HEK293 (cell line): Measurements from ENCODE around the gene FOXD1.
A peak's percentile ranks its signal among the peaks of the same experiment; 100 is the strongest.
"Not testable (repeated sequence)": the region's sequence is repeated elsewhere in the genome, so short reads cannot be mapped to it uniquely, and the experiment has no call there.

Experiments used
- CTCF ChIA-PET: fragments of 350-600 bp; formaldehyde crosslinking; extraction: SDS; loops from one replicate; lab custom pipeline; 2021; ENCODE audit warnings: antibody characterized with exemption; lab: Yijun Ruan, JAX
- POLR2A ChIA-PET: fragments of 300-600 bp; formaldehyde crosslinking; extraction: SDS; loops from one replicate; lab custom pipeline; 2020; ENCODE audit warnings: antibody characterized with exemption, inconsistent platforms; lab: Yijun Ruan, JAX
- H3K27ac ChIP-seq: fragments of 200-500 bp; sonication (Bioruptor generic); 2 replicates; pipeline ENCODE4 v1.5.1; 2014; ENCODE audit warnings: low read depth, low read length, control low read depth, inconsistent platforms; ENCODE audit errors: extremely low read depth
- H3K36me3 ChIP-seq, 2 experiments: fragments of 200-500 bp in 1 of 2; sonication (Bioruptor generic) in 1 of 2; 1 replicate in 1 of 2; 2 replicates in 1 of 2; pipeline ENCODE4 v1.5.1; 2014 to 2017; ENCODE audit warnings: inconsistent platforms in 2 of 2, low read length in 2 of 2; ENCODE audit not compliant: control insufficient read depth in 2 of 2, insufficient read depth in 1 of 2
- H3K4me1 ChIP-seq: fragments of 200-500 bp; sonication (Bioruptor generic); 2 replicates; pipeline ENCODE4 v1.5.1; 2014; ENCODE audit warnings: mild to moderate bottlenecking, low read length, inconsistent platforms; ENCODE audit not compliant: control insufficient read depth, insufficient read depth
- H3K4me3 ChIP-seq: 2 replicates; pipeline ENCODE4 v1.5.1; 2011; ENCODE audit warnings: low read depth, mild to moderate bottlenecking, control low read depth, low read length, moderate library complexity
- H3K9me3 ChIP-seq: fragments of 200-500 bp; sonication (Bioruptor generic); 2 replicates; pipeline ENCODE4 v1.5.1; 2014; ENCODE audit warnings: low read depth, low read length, inconsistent platforms; ENCODE audit not compliant: control insufficient read depth, insufficient read depth
- IKZF3 ChIP-seq: fragments of 450-650 bp; IDR thresholded peaks from 2 replicates; pipeline ENCODE4 v1.5.0; 2018; ENCODE audit warnings: missing biosample characterization, mild to moderate bottlenecking, missing genetic modification characterization, moderate library complexity
- ZNF10 ChIP-seq: fragments of 450-650 bp; formaldehyde crosslinking; IDR thresholded peaks from 2 replicates; pipeline ENCODE4 v1.5.1; 2017; ENCODE audit warnings: missing biosample characterization, missing genetic modification characterization
- ZNF146 ChIP-seq: fragments of 450-650 bp; formaldehyde crosslinking; IDR thresholded peaks from 2 replicates; pipeline ENCODE4 v1.5.1; 2016; ENCODE audit warnings: missing biosample characterization, missing genetic modification characterization
- ZNF37A ChIP-seq: fragments of 450-650 bp; IDR thresholded peaks from 2 replicates; pipeline ENCODE4 v1.5.1; 2018; ENCODE audit warnings: missing biosample characterization, missing genetic modification characterization
- ZNF529 ChIP-seq: fragments of 450-650 bp; formaldehyde crosslinking; IDR thresholded peaks from 2 replicates; pipeline ENCODE4 v1.5.1; 2017; ENCODE audit warnings: missing genetic modification characterization, missing biosample characterization; ENCODE audit not compliant: insufficient replicate concordance
- ZNF544 ChIP-seq: fragments of 450-650 bp; formaldehyde crosslinking; IDR thresholded peaks from 2 replicates; pipeline ENCODE4 v1.5.0; 2017; ENCODE audit warnings: missing biosample characterization, missing genetic modification characterization
- ZNF600 ChIP-seq: fragments of 450-650 bp; formaldehyde crosslinking; IDR thresholded peaks from 2 replicates; pipeline ENCODE4 v1.5.1; 2016; ENCODE audit warnings: missing biosample characterization, missing genetic modification characterization
- TF ChIP-seq, protein P1 (sequence below): fragments of 450-650 bp; formaldehyde crosslinking; IDR thresholded peaks from 2 replicates; pipeline ENCODE4 v1.5.1; 2016; ENCODE audit warnings: missing biosample characterization, missing genetic modification characterization
- TF ChIP-seq, protein P2 (sequence below): fragments of 450-650 bp; formaldehyde crosslinking; IDR thresholded peaks from 2 replicates; pipeline ENCODE4 v1.5.1; 2016; ENCODE audit warnings: missing biosample characterization, missing genetic modification characterization
- TF ChIP-seq, protein P3 (sequence below): fragments of 450-650 bp; formaldehyde crosslinking; IDR thresholded peaks from 2 replicates; pipeline ENCODE4 v1.5.1; 2016; ENCODE audit warnings: missing biosample characterization, missing genetic modification characterization
- TF ChIP-seq, protein P4 (sequence below): fragments of 450-650 bp; formaldehyde crosslinking; IDR thresholded peaks from 2 replicates; pipeline ENCODE4 v1.5.1; 2016; ENCODE audit warnings: missing biosample characterization, missing genetic modification characterization
- TF ChIP-seq, protein P5 (sequence below): fragments of 450-650 bp; formaldehyde crosslinking; IDR thresholded peaks from 2 replicates; pipeline ENCODE4 v1.5.1; 2016; ENCODE audit warnings: missing biosample characterization, missing genetic modification characterization
- TF ChIP-seq, protein P6 (sequence below): fragments of 450-650 bp; formaldehyde crosslinking; IDR thresholded peaks from 2 replicates; pipeline ENCODE4 v1.5.1; 2017; ENCODE audit warnings: missing biosample characterization, missing genetic modification characterization

Gene FOXD1

DNA sequence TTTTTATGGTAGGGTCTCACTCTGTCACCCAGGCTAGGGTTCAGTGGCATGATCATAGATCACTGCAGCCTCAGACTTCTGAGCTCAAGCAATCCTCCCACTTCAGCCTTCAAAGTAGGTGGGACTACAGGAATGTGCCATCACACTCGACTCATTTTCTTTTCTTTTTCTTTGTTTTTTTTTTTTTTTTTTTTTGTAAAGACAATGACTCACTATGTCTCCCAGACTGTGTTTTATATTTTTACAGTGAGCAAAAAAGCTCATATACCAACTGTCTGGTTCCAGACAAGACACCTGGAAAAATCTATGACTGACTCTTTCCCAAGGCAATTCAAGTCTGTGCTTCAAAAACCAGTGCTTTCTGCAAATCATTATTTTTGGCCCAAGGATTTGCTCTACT lies 10.8 kb upstream of the FOXD1 start (continued):
- TF ChIP-seq ZNF37A (tag by site-specific recombination) = no peak

DNA sequence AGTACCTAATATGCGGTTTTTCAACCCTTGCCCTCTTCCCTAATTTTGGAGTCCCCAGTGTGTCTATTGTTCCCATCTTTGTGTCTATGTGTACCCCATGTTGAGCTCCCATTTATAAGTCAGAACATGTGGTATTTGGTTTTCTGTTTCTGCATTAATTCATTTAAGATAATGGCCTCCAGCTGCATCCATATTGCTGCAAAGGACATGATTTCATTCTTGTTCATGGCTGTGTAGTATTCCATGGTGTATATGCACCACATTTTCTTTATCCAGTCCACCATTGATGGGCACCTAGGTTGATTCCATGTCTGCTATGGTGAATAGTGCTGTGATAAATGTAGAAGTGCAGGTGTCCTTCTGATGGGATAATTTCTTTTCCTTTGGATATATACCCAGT lies 7.9 kb upstream of the FOXD1 start:
- TF ChIP-seq, protein P1, sequence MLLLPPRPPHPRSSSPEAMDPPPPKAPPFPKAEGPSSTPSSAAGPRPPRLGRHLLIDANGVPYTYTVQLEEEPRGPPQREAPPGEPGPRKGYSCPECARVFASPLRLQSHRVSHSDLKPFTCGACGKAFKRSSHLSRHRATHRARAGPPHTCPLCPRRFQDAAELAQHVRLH (tag by site-specific recombination) = peak; percentile 63; the same call in 1 of the 2 replicates
- TF ChIP-seq ZNF146 = peak; percentile 98
- TF ChIP-seq, protein P2, sequence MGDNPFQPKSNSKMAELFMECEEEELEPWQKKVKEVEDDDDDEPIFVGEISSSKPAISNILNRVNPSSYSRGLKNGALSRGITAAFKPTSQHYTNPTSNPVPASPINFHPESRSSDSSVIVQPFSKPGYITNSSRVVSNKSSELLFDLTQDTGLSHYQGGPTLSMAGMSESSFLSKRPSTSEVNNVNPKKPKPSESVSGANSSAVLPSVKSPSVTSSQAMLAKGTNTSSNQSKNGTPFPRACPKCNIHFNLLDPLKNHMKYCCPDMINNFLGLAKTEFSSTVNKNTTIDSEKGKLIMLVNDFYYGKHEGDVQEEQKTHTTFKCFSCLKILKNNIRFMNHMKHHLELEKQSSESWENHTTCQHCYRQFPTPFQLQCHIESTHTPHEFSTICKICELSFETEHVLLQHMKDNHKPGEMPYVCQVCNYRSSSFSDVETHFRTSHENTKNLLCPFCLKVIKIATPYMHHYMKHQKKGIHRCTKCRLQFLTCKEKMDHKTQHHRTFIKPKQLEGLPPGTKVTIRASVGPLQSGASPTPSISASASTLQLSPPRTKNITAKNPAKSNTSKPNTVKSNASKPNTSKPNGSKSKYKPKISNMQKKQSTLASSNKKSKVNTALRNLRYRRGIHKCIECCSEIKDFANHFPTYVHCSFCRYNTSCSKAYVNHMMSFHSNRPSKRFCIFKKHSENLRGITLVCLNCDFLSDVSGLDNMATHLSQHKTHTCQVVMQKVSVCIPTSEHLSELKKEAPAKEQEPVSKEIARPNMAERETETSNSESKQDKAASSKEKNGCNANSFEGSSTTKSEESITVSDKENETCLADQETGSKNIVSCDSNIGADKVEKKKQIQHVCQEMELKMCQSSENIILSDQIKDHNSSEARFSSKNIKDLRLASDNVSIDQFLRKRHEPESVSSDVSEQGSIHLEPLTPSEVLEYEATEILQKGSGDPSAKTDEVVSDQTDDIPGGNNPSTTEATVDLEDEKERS (tag by site-specific recombination) = peak; percentile 49; the same call in 1 of the 2 replicates
- TF ChIP-seq, all 188 proteins: peak for 3; not testable (repeated sequence) for 185
- H3K36me3 ChIP-seq, POLR2A ChIA-PET, H3K9me3 ChIP-seq, H3K27ac ChIP-seq, H3K4me1 ChIP-seq, H3K4me3 ChIP-seq: not testable (repeated sequence)
- CTCF ChIA-PET = interaction anchor here (0.6 to 1.7 kb wide), 5 partner anchors 24 to 240 kb away, joined by 3 to 11 read pairs (median 4); no protein-coding TSS in a partner anchor

DNA sequence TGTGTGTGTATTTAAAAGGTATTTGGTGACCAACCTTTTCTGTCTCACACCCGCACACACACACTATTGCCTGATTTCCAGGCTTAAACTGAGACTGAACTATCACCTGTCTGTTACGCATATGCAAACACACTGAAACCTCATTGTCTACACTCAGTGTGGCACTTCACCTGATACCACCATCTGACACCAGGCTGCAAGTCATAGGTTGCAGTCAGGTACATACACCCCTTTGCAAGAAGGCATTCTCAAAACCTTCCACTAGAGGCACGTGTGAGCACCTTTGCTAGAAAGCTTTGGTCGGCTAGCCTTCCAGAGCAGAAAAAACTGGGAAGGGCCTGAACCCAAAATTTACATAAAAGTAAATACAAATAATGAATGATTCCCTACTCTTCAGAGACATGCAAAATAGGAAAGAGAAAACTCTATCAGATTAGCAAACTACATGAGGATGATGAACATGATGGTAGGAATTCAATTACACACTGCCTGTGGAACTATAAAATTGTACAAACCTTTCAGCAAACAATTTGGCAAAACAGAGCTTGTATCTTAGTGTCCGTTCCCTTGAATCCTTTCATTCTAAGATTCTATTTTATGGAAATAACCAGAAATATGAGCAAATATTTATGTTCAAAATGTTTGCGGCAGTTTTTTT lies 5.9 kb upstream of the FOXD1 start:
- H3K4me1 ChIP-seq = no peaks in the 10 kb centered on the region
- ChIA-PET CTCF (interaction anchor here (0.5 to 2.2 kb wide), 28 partner anchors 10 to 1886 kb away, joined by 3 to 21 read pairs (median 3); partner anchors contain the start of gene BTF3), POLR2A (interaction anchor here (0.7 kb wide), 1 partner anchor 240 kb away, joined by 3 read pairs; no protein-coding TSS in a partner anchor)
- no peak overlapping the region for H3K4me3 ChIP-seq
- H3K36me3 ChIP-seq = no peaks in the 10 kb centered on the region
- no peaks in the 10 kb centered on the region for H3K9me3 ChIP-seq
- TF ChIP-seq ZNF10 (tag by site-specific recombination) = peak; percentile 97
- TF ChIP-seq ZNF544 (tag by site-specific recombination) = no peak
- TF ChIP-seq, protein P3, sequence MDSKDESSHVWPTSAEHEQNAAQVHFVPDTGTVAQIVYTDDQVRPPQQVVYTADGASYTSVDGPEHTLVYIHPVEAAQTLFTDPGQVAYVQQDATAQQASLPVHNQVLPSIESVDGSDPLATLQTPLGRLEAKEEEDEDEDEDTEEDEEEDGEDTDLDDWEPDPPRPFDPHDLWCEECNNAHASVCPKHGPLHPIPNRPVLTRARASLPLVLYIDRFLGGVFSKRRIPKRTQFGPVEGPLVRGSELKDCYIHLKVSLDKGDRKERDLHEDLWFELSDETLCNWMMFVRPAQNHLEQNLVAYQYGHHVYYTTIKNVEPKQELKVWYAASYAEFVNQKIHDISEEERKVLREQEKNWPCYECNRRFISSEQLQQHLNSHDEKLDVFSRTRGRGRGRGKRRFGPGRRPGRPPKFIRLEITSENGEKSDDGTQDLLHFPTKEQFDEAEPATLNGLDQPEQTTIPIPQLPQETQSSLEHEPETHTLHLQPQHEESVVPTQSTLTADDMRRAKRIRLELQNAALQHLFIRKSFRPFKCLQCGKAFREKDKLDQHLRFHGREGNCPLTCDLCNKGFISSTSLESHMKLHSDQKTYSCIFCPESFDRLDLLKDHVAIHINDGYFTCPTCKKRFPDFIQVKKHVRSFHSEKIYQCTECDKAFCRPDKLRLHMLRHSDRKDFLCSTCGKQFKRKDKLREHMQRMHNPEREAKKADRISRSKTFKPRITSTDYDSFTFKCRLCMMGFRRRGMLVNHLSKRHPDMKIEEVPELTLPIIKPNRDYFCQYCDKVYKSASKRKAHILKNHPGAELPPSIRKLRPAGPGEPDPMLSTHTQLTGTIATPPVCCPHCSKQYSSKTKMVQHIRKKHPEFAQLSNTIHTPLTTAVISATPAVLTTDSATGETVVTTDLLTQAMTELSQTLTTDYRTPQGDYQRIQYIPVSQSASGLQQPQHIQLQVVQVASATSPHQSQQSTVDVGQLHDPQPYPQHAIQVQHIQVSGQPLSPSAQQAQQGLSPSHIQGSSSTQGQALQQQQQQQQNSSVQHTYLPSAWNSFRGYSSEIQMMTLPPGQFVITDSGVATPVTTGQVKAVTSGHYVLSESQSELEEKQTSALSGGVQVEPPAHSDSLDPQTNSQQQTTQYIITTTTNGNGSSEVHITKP = 0 out of 2 replicates have a peak, but pooled peaks have one; percentile 12
- TF ChIP-seq, protein P4, sequence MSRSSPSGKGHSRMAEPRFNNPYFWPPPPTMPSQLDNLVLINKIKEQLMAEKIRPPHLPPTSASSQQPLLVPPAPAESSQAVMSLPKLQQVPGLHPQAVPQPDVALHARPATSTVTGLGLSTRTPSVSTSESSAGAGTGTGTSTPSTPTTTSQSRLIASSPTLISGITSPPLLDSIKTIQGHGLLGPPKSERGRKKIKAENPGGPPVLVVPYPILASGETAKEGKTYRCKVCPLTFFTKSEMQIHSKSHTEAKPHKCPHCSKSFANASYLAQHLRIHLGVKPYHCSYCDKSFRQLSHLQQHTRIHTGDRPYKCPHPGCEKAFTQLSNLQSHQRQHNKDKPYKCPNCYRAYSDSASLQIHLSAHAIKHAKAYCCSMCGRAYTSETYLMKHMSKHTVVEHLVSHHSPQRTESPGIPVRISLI (tag by site-specific recombination) = peak; percentile 48; the same call in 1 of the 2 replicates
- peak; percentile 49; the same call in 1 of the 2 replicates for TF ChIP-seq IKZF3 (tag by site-specific recombination)
- no peak for TF ChIP-seq ZNF529
- TF ChIP-seq, protein P5, sequence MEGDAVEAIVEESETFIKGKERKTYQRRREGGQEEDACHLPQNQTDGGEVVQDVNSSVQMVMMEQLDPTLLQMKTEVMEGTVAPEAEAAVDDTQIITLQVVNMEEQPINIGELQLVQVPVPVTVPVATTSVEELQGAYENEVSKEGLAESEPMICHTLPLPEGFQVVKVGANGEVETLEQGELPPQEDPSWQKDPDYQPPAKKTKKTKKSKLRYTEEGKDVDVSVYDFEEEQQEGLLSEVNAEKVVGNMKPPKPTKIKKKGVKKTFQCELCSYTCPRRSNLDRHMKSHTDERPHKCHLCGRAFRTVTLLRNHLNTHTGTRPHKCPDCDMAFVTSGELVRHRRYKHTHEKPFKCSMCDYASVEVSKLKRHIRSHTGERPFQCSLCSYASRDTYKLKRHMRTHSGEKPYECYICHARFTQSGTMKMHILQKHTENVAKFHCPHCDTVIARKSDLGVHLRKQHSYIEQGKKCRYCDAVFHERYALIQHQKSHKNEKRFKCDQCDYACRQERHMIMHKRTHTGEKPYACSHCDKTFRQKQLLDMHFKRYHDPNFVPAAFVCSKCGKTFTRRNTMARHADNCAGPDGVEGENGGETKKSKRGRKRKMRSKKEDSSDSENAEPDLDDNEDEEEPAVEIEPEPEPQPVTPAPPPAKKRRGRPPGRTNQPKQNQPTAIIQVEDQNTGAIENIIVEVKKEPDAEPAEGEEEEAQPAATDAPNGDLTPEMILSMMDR = peak; percentile 53
- TF ChIP-seq ZNF600 (tag by site-specific recombination) = peak; percentile 49; the same call in 1 of the 2 replicates
- TF ChIP-seq, protein P6, sequence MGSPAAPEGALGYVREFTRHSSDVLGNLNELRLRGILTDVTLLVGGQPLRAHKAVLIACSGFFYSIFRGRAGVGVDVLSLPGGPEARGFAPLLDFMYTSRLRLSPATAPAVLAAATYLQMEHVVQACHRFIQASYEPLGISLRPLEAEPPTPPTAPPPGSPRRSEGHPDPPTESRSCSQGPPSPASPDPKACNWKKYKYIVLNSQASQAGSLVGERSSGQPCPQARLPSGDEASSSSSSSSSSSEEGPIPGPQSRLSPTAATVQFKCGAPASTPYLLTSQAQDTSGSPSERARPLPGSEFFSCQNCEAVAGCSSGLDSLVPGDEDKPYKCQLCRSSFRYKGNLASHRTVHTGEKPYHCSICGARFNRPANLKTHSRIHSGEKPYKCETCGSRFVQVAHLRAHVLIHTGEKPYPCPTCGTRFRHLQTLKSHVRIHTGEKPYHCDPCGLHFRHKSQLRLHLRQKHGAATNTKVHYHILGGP (tag by site-specific recombination) = peak; percentile 78
- TF ChIP-seq, all 188 proteins: peak for 7
- H3K27ac ChIP-seq = no peak overlapping the region
